Body of pancreas (tissue), 4 donors: ENCODE results near the gene DPH2. TPM values are rescaled to one million over a fixed set of nuclear protein-coding genes. Genes with fewer than 3 reads are reported as not detected.

Experiments used
- ATAC-seq: fragments of 150-250 bp; one replicate; pipeline ENCODE4 v1.9.1; 2016
- DNase-seq, 4 donors: peaks; one replicate each; pipeline ENCODE4 v3.0.0-alpha.2; 2019
- H3K27ac ChIP-seq, 4 donors: fragments of 200-600 bp; sonication (generic); 1 replicate in 3 of 4; 2 replicates in 1 of 4; pipeline versions ENCODE4 v1.5.1 to v1.6.1; 2016 to 2019; ENCODE audit warnings: mild to moderate bottlenecking in 1 of 4, mixed read lengths in 1 of 4, moderate library complexity in 1 of 4
- H3K27me3 ChIP-seq, 2 donors: fragments of 200-600 bp; sonication (generic); one replicate each; pipeline ENCODE4 v1.6.0; 2016; ENCODE audit warnings: mild to moderate bottlenecking in 1 of 2
- H3K36me3 ChIP-seq, 2 donors: fragments of 200-600 bp; sonication (generic); replicated peaks in 1 of 2; 2 replicates each; pipeline ENCODE4 v1.5.1; 2016; ENCODE audit warnings: low read depth in 2 of 2; ENCODE audit not compliant: insufficient read depth in 1 of 2
- H3K4me1 ChIP-seq: fragments of 200-600 bp; sonication (generic); one replicate; pipeline ENCODE4 v1.6.0; 2016
- H3K4me3 ChIP-seq, 2 donors: fragments of 200-600 bp; sonication (generic); 1 replicate in 1 of 2; 2 replicates in 1 of 2; pipeline ENCODE4 v1.5.1; 2016 to 2019
- H3K9me3 ChIP-seq, 3 donors: fragments of 200-600 bp; sonication (generic); 1 replicate in 2 of 3; 2 replicates in 1 of 3; pipeline ENCODE4 v1.5.1; 2016
- POLR2A ChIP-seq, 3 donors: fragments of 450-650 bp; IDR thresholded peaks; one replicate each; pipeline ENCODE4 v1.6.1; 2016; ENCODE audit warnings: antibody characterized with exemption in 3 of 3, mild to moderate bottlenecking in 2 of 3
- WGBS, 2 donors: methylation state at CpG; one replicate each; pipeline ENCODE4 v1.1.5; 2017; 5-methylcytosine and 5-hydroxymethylcytosine counted together
- intact Hi-C: fragments of 100-400 bp; cut with DNase I; formaldehyde crosslinking; loops from one replicate; pipeline ENCODE4 v1.15.1; 2023
- total RNA-seq, 2 donors: library from RNA; depleted of rRNA; stranded (reverse); fragments of >200 nt; gene quantifications; one replicate each; pipeline ENCODE4 v1.1.0, GENCODE V29; 2016
- TF ChIP-seq, protein P1 (sequence below), 7 experiments: fragments of 450-650 bp in 4 of 7; fragments of 200-600 bp in 3 of 7; sonication (generic) in 3 of 7; IDR thresholded peaks; one replicate each; pipeline ENCODE4 v1.5.1; 2016 to 2019; ENCODE audit warnings: antibody characterized with exemption in 7 of 7

The DPH2 gene
- total RNA-seq, 2 donors from 2014 or later = 25.4 to 35.3 TPM

- intact Hi-C loops = no loop called here
Measured at GRCh38 chr1:44010935-44011471, 41.2 kb downstream of the DPH2 start.

GRCh38 chr1:44012404-44012803, 42.6 kb downstream of the DPH2 start:
- DNase-seq (peak in 3 of 4 donors; percentile 32 to 44 (median 42)), ATAC-seq (no peak)
- Histone ChIP-seq H3K4me3 (no peak overlapping the region), H3K4me1 (peaks cover 19% of the 10 kb centered on the region), H3K36me3 (no peaks in the 10 kb centered on the region), H3K27me3 (no peaks in the 10 kb centered on the region), H3K9me3 (no peaks in the 10 kb centered on the region), H3K27ac (no peak overlapping the region)
- 44 to 68% methylated on average over 2 of the region's 2 CpGs for WGBS, 2 donors
- intact Hi-C loops = no loop called here
- TF ChIP-seq, protein P1, sequence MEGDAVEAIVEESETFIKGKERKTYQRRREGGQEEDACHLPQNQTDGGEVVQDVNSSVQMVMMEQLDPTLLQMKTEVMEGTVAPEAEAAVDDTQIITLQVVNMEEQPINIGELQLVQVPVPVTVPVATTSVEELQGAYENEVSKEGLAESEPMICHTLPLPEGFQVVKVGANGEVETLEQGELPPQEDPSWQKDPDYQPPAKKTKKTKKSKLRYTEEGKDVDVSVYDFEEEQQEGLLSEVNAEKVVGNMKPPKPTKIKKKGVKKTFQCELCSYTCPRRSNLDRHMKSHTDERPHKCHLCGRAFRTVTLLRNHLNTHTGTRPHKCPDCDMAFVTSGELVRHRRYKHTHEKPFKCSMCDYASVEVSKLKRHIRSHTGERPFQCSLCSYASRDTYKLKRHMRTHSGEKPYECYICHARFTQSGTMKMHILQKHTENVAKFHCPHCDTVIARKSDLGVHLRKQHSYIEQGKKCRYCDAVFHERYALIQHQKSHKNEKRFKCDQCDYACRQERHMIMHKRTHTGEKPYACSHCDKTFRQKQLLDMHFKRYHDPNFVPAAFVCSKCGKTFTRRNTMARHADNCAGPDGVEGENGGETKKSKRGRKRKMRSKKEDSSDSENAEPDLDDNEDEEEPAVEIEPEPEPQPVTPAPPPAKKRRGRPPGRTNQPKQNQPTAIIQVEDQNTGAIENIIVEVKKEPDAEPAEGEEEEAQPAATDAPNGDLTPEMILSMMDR (IDR thresholded peaks at IDR 0.05) = no peak
- TF ChIP-seq POLR2A (IDR thresholded peaks at IDR 0.05) = no peak

More at GRCh38 chr1:44010935-44011471, 41.2 kb downstream of the DPH2 start:
- DNase-seq (no peak), ATAC-seq (no peak)
- H3K4me3 ChIP-seq = no peak overlapping the region
- H3K9me3 ChIP-seq = no peaks in the 10 kb centered on the region
- no peaks in the 10 kb centered on the region for H3K36me3 ChIP-seq
- H3K27ac ChIP-seq = no peak overlapping the region
- WGBS, 2 donors = 70 to 84% methylated on average over 4 to 10 of the region's 11 CpGs
- H3K27me3 ChIP-seq = no peaks in the 10 kb centered on the region
- no peak for TF ChIP-seq POLR2A (IDR thresholded peaks at IDR 0.05)
- TF ChIP-seq, protein P1 (IDR thresholded peaks at IDR 0.05) = no peak
- peaks cover 19% of the 10 kb centered on the region for H3K4me1 ChIP-seq

- Histone ChIP-seq H3K9me3 (no peaks in the 10 kb centered on the region), H3K4me1 (peaks cover 19% of the 10 kb centered on the region), H3K4me3 (no peak overlapping the region), H3K27me3 (no peaks in the 10 kb centered on the region), H3K36me3 (no peaks in the 10 kb centered on the region), H3K27ac (no peak overlapping the region)
- WGBS, 2 donors = 49 to 58% methylated on average over 2 to 13 of the region's 13 CpGs
- intact Hi-C loops = no loop called here
- ATAC-seq (no peak), DNase-seq (peak in 1 of 4 donors; percentile 29)
- TF ChIP-seq, protein P1 (IDR thresholded peaks at IDR 0.05) = no peak
- TF ChIP-seq POLR2A (IDR thresholded peaks at IDR 0.05) = no peak
Measured at GRCh38 chr1:44012941-44013609, 43.3 kb downstream of the DPH2 start.

GRCh38 chr1:44013949-44014348, 44.1 kb downstream of the DPH2 start:
- intact Hi-C loops = no loop called here
- ATAC-seq (no peak), DNase-seq (no peak)
- no peak overlapping the region for H3K4me3 ChIP-seq
- H3K4me1 ChIP-seq = peaks cover 19% of the 10 kb centered on the region
- 73 to 74% methylated on average over 5 of the region's 5 CpGs for WGBS, 2 donors
- TF ChIP-seq, protein P1 (IDR thresholded peaks at IDR 0.05) = no peak
- TF ChIP-seq POLR2A (IDR thresholded peaks at IDR 0.05) = no peak
- no peaks in the 10 kb centered on the region for H3K27me3 ChIP-seq
- no peaks in the 10 kb centered on the region for H3K36me3 ChIP-seq
- H3K9me3 ChIP-seq = no peaks in the 10 kb centered on the region
- no peak overlapping the region for H3K27ac ChIP-seq
